GM12892 (cell line): ENCODE data around the gene CFAP157.

ENCODE experiments used
- POLR2A ChIP-seq: IDR thresholded peaks from 2 replicates; pipeline ENCODE4 v1.6.1; 2011; ENCODE audit warnings: low read depth, low read length, control low read depth
- POLR2AphosphoS5 ChIP-seq: IDR thresholded peaks from 2 replicates; pipeline ENCODE4 v1.6.1; 2011; ENCODE audit warnings: low read depth, low read length, control low read depth
- TAF1 ChIP-seq: IDR thresholded peaks from 2 replicates; pipeline ENCODE4 v1.6.1; 2011; ENCODE audit warnings: low read depth, mild to moderate bottlenecking, control low read depth, low read length, borderline replicate concordance

DNA sequence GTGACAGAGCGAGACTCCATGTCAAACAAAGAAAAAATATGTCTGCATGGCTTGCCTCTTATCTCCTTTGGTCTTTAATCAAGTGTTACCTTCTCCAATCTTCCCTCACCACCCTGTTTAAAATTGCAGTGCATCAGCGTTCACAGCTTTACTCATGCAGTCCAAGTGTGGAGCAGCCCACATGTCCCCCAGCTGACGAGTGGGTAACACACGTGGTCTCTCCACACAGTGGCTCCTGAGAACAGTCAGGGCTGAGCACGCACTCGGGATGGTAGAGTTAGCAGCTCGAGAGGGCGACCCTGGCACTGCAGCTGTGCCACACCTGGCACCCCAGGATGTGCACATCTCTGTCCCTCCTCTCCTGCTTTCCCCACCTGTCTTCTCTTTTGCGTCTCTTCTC lies 25.9 kb upstream of the CFAP157 start:
- no peak for TF ChIP-seq POLR2A
- TF ChIP-seq POLR2AphosphoS5: no peak
- TF ChIP-seq TAF1: no peak
